Activated T-cell treated with anti-CD3 and anti-CD28 coated beads for 1 hour (primary cell): ENCODE data around the gene SPACA7.

Experiments used
- DNase-seq: peaks from one replicate; pipeline ENCODE4 v3.0.0-alpha.2; 2020; ENCODE audit warnings: low read depth

Gene SPACA7, protein sequence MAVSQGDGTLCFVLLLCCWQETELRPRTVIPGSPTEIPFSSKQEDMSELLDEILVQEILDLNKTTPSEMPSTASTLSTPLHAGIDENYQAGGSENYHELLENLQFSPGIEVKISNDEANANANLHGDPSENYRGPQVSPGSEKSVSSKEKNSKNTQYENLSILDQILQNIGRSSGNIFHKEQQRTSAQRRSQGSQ

DNA sequence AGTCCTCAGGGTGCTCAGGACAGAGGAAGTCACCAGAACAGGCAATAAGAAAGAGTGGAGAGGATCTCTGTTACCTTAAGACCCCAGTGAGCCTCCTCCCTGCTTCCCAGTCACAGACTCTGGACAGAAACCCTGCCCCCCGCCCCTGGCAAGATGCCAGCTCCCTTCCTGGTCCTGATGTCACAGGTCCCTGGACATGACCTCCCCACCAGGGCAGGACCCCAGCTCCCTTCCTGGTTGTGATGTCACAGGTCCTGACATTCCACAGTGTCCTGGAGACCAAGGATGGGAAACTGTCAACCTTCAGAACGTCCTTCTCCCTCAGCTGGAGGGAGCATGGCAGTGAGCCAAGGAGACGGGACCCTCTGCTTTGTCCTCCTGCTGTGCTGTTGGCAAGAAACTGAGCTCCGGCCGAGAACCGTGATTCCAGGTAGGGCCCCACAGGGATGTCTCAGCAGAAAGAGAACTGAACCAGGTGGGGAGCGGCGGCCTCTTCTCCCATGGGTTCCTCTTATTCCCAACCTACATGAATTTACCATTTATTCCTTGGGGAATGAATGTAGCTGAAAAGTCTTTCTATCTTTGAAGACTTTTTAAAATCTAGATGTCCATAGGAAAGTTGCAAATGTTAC, at the start of gene SPACA7:
TSS of gene SPACA7 (plus strand) at position 306 of the 632 bp plus-strand sequence. CDS start at position 337, 31 bp downstream.
- no peak for DNase-seq

DNA sequence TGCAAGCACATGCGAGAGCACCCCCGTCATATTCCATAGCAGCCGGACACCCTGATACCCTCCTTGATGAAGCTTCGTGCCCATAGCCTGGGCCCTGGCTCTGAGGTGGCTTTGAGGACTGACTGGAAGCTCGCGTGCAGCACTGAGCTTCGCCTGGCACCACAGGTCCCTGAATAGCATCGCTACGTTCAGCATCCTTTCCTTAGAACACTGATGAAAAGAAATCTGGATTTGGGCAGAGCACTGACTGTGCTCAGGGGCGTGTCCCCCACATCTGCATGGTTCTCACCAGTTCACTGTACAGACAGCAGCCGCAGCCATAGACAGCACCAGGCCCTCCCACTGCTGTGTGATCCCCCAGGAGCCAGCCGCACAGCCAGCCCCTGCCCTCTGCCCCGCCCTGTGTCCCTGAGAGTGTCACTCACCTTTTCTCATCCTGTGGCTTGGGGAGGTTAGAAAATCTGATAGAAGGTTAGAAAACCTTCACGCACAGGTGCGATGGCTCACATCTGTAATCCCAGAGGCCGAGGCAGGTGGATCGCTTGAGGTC, 49.3 kb upstream of the SPACA7 start:
- no peak for DNase-seq

DNA sequence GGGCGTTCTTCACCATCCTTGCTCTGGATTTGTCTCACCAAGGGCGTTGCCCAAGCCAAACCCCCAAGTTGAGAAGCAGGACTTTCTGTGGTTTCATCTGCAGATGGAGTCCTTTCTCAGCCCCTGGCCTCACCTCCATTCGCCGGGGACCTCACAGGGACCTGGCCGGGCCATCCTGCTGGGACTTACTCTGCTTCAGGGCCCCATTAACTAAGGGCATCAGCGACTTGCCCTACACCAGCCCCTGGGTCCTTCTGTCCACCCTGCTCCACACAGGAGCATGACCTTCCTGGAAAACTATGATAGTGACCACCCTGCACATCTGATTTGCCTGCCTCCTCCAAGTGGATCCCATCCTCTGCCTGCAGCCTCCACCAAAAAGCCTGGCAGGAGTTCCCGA, 47.2 kb upstream of the SPACA7 start:
- no peak for DNase-seq

DNA sequence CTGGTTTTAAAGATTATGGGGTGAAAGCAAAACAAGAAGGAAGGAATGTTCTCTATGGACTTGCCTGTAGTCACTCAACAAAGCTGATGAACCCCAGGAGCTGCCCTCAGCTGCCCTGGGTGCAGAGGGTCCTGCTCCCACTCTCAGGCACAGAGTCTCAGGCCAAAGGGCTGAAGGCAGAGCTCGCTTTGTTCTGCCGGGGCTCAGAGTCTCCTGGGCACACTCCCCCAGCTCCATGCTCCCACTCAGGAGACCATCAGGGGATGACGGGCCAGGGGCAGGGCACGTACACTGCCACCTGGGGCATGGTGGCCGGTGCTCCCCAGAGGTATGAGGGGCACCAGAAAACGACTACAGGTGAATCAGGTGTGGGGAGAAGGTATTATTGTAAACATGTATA, 46.8 kb upstream of the SPACA7 start:
- no peak for DNase-seq

DNA sequence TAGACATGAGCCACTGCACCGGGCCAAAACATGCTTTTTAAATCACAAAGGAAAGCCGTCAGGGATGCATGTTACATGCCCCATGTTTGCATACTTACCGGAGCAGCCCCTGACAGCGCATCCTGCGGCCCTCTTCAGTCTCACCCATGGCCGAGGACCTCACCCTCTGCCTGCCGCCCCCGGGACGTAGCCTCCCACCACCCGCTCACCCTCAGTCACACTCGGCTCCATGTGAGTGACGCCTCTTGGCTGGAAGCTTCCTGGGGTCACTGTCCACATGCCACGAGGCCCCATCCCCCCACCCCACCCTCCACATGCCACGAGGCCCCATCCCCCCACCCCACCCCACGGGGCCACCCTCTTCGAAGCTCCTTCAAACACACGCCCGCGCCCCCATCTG, 46.1 kb upstream of the SPACA7 start:
- DNase-seq, result no peak

DNA sequence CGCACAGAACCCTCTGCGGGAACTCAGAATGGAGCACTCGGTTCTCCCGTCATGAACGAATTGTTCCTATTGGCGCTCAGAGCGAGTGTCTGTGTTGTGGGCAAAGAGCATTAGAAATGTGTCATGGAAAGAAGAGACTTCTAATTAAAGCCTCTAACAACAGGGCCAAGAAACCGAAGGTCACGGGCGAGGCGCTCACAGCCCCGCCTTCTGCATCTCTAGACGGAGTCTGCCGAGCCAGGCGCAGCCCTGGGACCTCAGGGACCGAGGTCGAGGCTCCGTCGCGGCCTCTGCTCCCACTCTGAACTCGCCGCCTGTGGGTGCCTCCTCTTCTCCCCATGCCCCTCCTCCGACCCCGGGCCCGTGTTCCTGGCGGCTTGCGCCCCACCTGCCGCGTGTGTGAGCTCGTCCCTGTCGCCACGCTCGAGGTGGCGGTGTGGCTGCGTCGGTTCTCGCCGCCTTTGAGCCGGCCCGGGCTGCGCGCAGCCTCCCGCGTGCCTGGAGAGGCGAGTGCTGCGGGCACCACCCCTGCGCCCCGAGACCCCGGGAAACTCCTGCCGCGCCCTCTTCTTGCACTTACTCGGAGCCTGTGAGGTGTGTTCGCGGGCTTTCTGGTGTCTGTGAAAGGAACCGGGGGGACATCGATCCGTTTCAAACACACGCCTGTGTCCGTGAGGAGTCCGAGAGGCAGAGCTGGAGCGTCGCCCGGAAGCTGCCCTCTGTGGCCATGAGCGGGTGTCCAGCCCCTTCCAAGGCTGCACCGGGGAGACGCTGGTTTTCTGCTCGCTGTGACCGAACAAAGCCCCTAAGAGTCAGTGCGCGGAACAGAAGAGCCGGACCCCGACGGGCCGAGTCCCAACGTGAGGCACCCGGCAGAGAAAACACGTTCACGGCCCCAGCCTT, 45.4 kb upstream of the SPACA7 start:
- no peak for DNase-seq

DNA sequence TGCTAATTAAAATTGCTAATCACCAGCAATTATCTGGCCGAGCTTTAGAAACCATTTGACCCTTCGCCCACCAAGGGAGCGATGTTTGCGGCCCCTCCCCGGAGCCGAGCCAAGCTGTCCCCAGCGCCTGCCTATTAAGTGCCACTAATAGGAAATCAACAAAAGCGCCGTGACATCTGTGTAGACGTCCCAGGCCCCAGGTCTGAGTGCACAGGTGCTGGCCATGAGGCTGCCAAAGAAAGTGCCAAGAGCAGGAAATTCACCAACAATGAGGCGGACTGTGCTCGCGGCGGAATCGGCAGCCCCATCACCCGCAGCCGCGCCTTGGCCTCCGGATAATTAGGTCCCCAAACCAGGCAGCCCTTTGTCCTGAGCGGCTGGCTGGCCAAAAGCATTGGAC, 44.5 kb upstream of the SPACA7 start:
- no peak for DNase-seq

DNA sequence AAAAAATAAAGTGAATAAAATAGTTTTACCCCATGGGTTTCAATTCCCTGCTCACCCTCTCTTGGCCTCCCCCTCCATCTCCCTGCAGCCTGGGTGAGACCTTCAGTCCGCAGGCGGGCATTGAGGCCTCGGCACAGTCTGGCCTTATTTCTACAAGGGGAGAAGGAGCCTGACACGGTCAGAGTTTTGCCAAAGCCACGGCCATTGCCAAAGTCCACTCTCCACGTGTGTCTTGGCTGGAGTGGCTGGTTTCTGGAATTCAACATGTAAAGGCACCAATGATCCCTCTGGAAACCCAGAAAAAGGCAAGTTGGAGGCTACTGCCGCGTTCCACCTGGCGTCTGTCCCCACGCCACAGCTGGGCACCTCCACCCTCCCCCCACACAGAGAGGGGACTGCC, 43.4 kb upstream of the SPACA7 start:
- DNase-seq, result no peak

DNA sequence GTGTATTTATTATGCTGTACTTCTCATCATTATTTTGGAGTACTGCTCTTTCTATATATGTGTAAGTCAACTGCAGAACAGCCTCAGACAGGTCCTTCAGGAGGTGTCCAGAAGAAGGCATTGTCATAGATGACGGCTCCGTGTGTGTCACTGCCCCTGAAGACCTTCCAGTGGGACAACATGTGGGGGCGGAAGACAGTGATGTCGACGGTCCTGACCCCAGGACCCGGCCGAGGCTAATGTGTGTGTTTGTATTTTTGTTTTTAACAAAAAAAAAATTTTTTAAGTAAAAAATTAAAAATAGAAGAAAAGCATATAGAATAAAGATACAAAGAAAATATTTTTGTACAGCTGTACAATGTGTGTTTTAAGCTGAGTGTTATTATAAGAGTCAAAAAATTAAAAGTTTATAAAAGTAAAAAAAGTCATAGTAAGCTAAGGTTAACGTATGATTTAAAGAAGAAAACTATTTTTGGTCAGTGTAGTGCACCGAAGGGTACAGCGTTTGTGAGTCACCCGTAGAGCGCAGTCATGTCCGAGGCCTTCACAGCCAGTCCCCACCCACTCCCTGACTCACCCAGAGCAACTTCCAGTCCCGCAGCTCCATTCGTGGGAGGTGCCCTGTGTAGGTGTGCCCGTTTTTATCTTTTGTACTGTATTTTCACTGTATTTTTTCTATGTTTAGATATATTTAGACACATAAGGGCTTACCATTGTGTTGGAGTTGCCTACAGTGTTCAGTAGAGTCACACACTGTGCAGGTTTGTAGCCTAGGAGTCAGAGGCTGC, 42.2 kb upstream of the SPACA7 start:
- DNase-seq, result no peak

DNA sequence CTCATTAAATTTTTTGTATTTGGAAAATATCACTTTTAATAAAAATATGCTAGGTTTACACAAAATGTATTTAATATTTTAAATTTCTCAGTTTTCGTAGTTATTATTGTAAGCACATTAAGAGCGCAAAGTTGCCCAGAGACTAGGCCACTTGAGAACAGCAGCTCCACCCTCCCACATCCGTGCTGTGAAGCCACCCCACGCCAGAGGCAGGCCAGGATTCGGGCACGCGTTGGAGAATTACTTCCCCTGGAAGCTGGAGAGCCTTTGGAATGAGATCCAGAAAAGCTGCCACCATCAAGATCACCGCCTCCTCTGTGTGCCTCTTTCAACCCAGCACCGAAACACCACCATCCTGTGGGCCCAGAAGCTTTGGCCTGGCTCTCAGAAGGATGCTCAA, 41.0 kb upstream of the SPACA7 start:
- no peak for DNase-seq

DNA sequence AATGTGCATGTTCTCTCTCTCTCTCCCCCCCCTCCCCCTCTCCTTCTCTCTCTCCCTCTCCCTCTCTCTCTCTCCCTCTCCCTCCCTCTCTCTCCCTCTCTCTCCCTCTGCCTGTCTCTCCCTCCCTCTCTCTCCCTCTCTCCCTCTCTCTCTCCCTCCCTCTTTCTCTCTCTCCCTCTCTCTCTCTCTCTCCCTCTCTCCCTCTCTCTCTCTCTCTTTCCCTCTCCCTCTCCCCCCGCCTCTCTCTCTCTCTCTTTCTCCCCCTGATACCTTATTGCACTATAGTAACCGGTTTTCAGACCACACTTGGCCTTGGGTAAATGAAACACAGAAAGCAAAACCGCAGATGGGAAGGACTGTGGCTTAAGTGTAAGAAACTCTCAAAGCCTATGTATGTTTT, 34.7 kb upstream of the SPACA7 start:
- DNase-seq, result no peak

DNA sequence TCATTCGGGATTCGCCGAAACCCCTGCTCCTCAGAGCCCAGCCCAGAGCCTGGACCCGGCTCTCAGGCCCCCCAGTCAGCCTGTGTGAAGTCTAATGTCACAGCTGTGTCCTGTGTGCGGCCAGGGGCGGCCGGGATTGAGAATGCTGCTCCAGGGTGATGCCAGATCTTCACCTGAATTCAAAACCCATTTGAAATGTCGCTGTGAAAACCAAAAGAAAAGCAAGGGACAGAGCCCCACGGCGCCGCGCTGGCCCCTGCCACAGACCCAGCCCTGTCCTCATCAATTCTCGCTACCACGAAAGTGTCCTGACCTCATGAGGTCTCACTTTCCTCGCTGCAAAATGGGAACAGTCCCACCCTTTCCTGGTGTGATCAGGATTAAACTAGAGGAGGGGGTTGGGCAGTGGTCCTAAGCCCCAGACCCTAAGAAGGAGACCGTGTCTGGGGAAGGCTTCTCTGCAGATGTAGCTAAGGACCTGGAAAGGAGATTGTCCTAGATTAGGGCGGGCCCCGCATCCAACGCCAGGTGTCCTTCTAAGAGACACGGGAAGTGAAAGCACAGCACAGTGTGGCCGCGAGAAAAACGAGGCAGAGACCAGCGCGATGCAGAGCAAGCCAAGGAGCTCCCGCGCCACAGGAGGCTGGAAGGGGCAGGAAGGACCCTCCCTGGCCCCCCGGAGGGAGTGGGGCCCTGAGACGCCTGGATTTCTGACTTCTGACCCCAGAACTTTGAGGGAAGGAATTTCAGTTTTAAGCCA, 34.0 kb upstream of the SPACA7 start:
- no peak for DNase-seq

DNA sequence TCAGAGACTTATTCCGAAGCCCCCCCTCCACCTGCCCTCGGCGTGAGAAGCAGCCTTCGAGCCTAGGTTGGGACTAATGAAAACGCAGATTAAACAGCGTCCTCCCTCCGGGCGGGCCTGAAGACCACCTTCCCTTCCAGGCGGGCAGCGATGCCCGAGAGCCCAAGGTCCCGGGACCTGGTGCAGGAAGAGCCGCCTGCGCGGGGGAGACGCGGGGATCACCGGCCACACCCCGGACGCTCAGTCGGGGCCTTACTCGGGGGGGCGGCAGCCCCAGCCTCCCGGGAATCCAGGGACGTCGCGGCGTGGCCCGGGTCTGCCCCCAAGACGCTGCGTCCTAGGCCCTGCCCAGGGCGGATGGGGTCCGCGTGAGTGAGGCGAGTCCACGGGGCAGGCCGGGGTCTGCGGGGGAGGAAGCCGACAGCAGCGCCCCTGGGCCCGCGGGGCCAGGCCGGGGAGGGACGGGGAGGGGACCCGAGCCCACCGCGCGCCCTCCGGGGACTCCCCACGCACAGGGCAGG, 33.3 kb upstream of the SPACA7 start:
- no peak for DNase-seq

DNA sequence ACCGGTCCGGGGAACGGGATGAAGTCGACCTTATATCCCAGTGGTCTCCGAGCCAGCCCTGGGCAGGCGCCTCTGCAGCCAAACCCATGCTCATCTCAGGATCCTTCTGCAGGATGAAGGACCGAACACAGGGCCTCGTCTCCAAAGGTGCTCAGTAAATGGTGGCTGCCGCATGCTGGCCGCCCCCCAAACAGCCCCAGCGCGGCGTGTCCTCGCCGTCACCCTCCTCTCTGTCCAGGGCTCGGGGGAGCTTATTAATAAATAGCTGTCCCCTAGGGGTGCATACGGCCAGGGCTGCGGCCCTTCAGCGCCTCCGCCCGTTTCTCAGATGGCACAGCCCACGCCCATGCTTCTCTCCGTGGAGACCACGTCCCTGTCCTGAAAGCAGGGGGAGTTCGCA, 32.6 kb upstream of the SPACA7 start:
- DNase-seq, result no peak

DNA sequence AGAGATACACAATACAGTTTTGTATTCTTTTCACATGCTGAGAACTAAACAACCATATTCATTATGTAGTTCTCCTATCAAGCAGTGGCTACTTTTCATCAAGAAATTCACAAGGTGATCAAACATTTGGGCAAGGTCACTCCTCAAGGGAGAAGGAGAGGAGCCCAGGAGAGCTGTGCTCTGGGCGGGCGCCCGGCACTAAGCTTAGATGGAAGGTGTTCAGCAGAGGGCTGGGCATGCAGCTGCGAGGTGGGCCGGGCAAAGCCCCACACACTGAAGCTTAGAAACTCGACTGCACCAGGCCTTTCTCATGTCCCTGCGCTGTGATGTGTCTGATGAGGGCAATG, 30.4 kb upstream of the SPACA7 start:
- DNase-seq, result no peak

DNA sequence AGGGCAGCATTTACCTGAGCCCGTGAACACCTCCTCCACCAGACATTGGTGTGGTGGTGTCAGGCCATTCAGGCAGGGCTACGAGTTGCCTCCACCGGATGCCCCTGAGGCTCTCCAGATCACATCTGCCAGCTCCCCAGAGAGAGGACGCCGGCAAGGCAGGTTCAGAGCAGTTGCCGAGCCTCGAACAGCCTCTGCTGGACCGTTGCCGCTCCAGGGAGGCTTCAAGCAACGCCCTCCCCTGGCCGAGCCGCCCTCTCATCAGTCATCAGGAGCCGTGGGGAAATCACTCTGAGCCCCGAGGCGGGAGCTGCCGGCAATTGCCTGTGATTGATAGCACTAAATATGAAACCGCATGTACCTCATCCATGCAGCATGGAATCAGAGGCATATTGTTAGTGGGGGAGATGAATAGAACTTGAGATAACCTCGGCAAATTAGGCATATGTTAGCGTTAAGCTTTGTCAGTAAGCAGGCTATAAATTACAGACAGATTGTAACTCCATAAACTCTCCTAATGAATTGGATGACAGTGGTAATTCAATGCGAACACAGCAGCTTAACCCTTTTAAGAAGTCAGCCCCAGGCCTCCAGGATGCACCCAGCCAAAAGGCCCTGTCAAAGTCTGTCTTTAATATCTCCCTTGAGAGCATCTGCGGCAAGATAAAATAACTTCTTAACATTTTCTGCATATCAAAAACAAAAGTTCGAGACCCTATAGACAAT, 29.8 kb upstream of the SPACA7 start:
- no peak for DNase-seq

DNA sequence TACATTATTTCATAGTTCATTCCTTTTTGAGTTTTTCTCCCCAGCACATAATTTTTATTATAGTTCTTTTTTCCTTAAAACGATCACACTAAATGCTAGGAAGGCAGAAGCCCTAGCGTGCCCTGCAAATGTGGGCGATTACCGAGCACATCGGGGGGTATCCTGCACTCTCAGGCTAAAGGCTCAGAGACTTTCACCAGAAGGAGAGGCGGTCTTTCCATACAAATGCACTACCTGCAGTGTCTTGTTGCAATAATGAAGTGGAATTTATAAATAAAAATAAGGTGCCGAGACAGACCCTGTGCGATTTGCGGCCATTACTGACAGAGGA, 29.3 kb upstream of the SPACA7 start:
- DNase-seq, result no peak

DNA sequence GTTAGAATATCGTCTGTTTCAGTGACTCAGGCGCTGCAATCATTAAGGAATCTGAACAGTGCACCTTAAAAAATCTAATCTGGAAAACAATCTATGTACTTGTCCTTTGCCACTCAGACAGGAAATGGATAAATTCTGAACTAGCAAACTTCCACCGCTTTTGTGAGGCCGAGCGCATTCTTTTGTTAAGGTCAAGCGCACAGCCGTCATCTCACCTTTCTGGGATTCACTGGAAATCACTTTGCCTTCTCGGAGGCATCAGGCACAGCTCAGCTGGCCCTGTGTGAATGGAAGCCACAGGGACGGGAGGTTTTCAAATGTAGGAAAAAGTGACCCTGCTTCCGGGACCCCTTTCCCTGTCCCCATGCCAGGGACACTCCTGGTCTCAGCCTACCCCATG, 28.2 kb upstream of the SPACA7 start:
- no peak for DNase-seq

DNA sequence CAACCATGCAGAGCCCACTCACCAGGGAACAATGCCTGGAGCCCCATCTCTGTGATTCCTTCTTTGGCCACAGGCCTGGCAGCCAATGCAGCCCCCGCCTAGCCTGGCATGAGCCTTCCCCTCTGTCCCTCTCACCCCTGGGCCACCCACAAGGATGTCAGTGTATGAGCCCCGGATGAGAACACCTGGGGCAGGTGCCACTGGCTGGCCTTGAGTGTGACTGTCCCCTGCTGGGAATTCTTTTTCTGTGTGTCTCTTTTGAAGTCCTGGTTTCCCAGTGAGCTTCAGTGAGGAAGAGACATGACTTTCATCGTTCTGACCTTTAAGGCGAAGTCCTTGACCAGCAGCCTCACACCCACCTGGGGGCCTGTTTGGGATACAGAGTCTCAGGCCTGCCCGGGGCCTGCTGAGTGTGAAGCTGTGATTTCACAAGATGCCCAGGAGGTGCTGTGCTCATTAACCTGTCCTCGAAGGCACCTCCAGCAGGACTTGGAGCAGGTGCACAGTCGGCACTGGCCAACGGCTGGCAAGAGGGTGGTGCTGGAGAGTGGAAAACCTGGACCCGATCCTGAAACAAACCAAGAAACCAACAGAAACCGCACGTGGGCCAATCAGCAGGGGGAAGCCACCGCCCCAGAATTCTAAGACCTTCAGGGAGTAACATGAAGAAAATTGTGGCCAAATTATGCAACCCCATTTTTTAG, 27.4 kb upstream of the SPACA7 start:
- DNase-seq, result no peak

DNA sequence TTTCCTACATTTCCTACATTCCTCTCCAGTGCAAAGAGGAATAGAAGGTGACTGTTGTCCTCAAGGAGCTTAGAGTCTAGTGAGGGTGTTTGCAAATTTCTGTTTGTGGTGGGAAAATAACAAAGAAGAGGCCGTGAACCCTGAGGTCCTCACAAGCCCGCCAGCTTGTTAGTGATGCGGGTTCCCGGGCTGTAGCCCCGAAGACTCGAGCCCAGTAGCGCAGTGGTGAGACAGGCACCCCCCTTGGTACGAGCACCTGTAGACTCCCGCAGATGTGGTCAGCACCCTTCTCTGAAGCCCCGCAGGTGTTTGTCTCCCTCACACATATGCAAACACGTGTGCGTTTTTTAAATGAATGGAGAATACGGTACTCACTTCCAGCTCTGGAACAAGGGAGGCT, 26.5 kb upstream of the SPACA7 start:
- DNase-seq, result no peak
